Fibroblast of the aortic adventitia (primary cell): ENCODE data around the gene GRIN3A. TPM values are rescaled to one million over a fixed set of nuclear protein-coding genes. Genes with fewer than 3 reads are reported as not detected.
A peak's percentile ranks its signal among the peaks of the same experiment; 100 is the strongest.
"Not testable (repeated sequence)": the region's sequence is repeated elsewhere in the genome, so short reads cannot be mapped to it uniquely, and the experiment has no call there.

Experiments
- DNase-seq: peaks from one replicate; pipeline ENCODE4 v3.0.0-alpha.2; 2010; ENCODE audit warnings: low read depth
- H3K4me3 ChIP-seq: 2 replicates; pipeline ENCODE4 v1.5.1; 2011; ENCODE audit warnings: low read depth, mild to moderate bottlenecking, control low read depth, low read length, moderate library complexity
- total RNA-seq: library from RNA; depleted of rRNA; stranded (reverse); fragments of >200 nt; gene quantifications from 2 replicates; pipeline ENCODE4 v1.2.3, GENCODE V29; 2012; ENCODE audit warnings: low replicate concordance
- TF ChIP-seq, protein P1 (sequence below): IDR thresholded peaks from 2 replicates; pipeline ENCODE4 v1.5.1; 2011; ENCODE audit warnings: mild to moderate bottlenecking, low read length, control low read depth, inconsistent platforms; ENCODE audit not compliant: insufficient read depth

GRIN3A gene
- total RNA-seq, 1 donor: 0.09 TPM

DNA sequence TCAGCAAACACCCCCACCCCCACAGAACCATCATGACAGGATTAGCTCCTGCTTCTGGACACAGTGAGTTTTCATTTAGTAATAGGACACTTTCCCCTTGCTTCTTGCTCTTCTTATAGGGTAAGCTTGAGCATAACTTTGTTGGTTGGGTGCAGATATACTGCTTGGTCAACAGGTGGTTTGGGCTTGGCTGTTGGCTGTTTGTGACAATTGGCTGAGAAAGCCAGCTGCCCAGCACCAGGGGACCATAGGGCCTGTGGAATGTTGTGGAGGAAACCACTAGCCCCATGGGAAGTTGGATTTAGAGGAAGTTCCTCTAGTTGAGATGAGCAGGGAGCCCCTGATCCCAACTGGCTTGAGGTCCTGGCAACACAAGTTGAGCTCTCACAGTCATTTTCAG is 174.2 kb downstream of the GRIN3A start:
- DNase-seq: no peak
- H3K4me3 ChIP-seq: no peak overlapping the region
- TF ChIP-seq, protein P1, sequence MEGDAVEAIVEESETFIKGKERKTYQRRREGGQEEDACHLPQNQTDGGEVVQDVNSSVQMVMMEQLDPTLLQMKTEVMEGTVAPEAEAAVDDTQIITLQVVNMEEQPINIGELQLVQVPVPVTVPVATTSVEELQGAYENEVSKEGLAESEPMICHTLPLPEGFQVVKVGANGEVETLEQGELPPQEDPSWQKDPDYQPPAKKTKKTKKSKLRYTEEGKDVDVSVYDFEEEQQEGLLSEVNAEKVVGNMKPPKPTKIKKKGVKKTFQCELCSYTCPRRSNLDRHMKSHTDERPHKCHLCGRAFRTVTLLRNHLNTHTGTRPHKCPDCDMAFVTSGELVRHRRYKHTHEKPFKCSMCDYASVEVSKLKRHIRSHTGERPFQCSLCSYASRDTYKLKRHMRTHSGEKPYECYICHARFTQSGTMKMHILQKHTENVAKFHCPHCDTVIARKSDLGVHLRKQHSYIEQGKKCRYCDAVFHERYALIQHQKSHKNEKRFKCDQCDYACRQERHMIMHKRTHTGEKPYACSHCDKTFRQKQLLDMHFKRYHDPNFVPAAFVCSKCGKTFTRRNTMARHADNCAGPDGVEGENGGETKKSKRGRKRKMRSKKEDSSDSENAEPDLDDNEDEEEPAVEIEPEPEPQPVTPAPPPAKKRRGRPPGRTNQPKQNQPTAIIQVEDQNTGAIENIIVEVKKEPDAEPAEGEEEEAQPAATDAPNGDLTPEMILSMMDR: no peak

DNA sequence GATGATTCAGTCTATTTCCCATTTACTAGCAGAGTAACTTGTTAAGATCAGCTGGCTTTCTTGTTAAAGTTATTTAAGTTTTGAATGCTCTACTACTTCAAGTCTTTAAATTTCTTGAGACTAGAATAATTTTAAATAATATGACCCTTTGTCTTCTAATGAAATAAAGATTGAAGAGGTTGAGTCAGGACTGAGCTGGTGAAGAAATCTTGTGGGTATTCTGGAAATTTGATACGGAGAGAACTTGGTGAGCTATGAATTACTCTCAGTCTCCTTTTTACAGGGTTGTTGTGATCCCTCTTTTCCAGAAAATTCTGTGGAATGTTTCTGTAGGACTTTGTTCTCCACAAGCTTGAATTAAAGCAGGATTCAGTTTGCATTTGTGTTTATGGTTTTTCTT is 175.5 kb downstream of the GRIN3A start:
- TF ChIP-seq, protein P1: no peak
- no peak overlapping the region for H3K4me3 ChIP-seq
- no peak for DNase-seq

DNA sequence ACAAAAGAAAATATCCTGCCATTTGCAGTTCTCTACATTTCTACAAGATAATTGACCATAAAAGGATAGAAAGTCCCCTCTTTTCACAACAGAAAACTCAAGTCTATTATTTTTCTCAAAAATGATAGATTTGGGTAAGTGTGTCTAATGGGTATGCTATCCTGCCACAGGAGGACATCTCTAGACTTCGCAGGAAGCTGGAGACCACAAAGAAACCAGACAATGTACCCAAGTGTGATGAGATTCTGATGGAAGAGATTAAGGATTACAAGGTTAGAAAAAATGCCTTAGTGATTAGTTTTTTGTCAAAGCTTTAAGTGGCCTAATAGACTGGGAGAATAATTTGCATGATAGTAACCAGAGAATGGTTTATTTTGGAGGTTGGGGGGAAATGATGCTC is 176.7 kb downstream of the GRIN3A start:
- no peak for DNase-seq
- H3K4me3 ChIP-seq: no peak overlapping the region
- TF ChIP-seq, protein P1: no peak

DNA sequence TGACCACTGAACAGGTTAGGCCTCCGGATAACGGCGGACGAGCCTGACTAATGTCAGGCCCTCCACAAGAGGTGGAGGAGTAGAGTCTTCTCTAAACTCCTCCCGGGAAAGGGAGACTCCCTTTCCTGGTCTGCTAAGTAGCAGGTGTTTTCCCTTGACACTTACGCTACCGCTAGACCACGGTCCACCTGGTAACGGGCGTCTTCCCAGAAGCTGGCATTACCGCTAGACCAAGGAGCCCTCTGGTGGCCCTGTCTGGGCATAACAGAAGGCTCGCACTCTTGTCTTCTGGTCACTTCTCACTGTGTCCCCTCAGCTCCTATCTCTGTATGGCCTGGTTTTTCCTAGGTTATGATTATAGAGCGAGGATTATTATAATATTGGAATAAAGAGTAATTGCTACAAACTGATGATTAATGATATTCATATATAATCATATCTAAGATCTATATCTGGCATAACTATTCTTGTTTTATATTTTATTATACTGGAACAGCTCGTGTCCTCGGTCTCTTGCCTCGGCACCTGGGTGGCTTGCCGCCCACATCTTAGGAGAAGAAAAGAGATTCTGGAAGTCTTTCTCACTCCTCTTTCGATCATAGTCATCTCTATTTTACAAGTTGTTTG is 188.9 kb downstream of the GRIN3A start:
- not testable (repeated sequence) for DNase-seq, H3K4me3 ChIP-seq
- TF ChIP-seq, protein P1: peak; percentile 26

DNA sequence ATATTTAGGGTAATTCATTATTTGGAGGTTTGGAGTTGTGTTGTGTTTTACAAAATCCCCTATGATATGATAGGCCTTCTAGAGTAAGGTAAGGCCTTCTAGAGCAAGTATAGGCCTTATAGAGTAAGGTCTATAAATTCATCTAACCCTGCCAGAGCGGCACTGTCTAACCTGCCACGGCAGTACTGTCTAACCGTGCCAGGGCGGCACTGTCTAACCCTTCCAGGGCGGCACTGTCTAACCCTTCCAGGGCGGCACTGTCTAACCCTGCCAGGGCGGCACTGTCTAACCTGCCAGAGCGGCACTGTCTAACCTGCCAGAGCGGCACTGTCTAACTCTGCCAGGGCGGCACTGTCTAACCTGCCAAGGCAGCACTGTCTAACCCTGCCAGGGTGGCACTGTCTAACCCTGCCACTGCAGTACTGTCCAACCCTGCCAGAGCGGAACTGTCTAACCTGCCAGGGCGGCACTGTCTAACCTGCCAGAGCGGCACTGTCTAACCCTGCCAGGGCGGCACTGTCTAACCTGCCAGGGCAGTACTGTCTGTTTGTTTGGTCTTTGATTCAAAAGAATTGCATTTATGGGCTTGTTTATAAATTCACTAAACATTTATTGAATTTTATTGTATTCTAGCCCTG is 195.2 kb downstream of the GRIN3A start:
- DNase-seq: no peak
- TF ChIP-seq, protein P1: no peak
- no peak overlapping the region for H3K4me3 ChIP-seq

DNA sequence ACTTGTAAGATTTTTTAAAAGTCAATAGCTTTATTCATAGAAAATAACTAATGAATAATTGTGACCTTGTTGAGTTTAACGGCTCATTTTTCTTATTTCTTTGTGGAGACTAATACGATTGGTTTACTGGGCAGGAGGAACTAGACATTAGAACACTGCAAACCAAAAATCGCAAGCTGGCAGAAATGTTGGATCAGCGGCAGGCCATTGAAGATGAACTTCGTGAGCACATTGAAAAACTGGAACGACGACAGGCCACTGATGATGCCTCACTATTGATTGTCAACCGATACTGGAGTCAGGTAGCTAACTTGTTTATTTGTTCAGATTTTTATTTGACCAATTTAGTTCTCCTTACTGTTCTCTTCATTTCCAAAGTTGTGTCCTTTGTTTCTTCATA is 198.4 kb downstream of the GRIN3A start:
- no peak overlapping the region for H3K4me3 ChIP-seq
- no peak for DNase-seq
- TF ChIP-seq, protein P1: no peak
